Measurements from ENCODE around the gene SLC26A8. TPM values are rescaled to one million over a fixed set of nuclear protein-coding genes. Genes with fewer than 3 reads are reported as not detected.

Gene SLC26A8
- total RNA-seq, 2 donors from 2014 or later: 15.2 TPM; not detected in 1

DNA sequence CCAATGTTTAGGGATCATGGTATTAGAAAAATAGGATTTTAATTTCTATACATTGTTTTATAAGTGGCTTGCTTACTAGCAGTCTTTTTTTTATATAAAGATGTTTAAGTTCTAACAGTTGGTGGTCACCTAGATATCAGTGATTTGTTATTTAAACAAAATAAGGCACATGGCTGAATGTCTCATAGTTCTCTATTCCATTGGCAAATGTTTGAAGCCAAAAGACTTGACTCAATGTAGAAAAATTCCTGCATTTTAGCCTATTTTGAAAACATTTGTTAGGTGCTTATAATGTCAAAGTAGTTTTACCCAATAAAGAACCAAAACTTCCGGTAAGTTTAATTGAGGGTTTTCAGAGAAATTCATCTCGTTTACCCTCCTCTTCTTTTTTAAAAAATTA, 30.0 kb upstream of the SLC26A8 start:
- intact Hi-C loops (cut with DNase I): no loop called here
- WGBS: 51% methylated on average over 2 of the region's 2 CpGs
- H3K27ac ChIP-seq: no peak overlapping the region

DNA sequence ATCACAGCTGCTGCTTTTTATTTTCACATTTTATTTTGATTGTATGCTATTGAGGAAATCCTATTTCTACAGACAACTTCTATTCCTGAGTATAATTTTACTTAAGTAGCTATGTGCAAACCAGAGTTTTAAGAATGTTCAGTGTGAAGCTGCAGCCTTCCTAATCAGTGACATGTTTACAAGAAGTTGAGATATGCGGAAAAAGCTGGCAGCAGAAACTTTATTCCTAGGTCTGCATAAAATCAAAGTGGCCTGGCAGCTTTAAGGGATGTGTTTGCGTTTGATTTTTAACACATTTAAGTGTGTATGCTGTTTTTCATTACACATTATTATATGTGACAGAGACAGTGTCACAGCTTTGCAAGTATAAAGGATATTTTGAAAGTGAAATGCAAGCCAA, 29.4 kb upstream of the SLC26A8 start:
- Histone ChIP-seq H3K36me3 (no peaks in the 10 kb centered on the region), H3K27ac (no peak overlapping the region), H3K27me3 (replicated peaks; ENCODE audit: insufficient read depth) (no peaks in the 10 kb centered on the region), H3K4me3 (no peak overlapping the region), H3K4me1 (replicated peaks) (no peaks in the 10 kb centered on the region), H3K9me3 (no peaks in the 10 kb centered on the region)
- intact Hi-C loops (cut with DNase I): no loop called here
- no peak for TF ChIP-seq POLR2A (IDR thresholded peaks at IDR 0.05)
- TF ChIP-seq, protein P1, sequence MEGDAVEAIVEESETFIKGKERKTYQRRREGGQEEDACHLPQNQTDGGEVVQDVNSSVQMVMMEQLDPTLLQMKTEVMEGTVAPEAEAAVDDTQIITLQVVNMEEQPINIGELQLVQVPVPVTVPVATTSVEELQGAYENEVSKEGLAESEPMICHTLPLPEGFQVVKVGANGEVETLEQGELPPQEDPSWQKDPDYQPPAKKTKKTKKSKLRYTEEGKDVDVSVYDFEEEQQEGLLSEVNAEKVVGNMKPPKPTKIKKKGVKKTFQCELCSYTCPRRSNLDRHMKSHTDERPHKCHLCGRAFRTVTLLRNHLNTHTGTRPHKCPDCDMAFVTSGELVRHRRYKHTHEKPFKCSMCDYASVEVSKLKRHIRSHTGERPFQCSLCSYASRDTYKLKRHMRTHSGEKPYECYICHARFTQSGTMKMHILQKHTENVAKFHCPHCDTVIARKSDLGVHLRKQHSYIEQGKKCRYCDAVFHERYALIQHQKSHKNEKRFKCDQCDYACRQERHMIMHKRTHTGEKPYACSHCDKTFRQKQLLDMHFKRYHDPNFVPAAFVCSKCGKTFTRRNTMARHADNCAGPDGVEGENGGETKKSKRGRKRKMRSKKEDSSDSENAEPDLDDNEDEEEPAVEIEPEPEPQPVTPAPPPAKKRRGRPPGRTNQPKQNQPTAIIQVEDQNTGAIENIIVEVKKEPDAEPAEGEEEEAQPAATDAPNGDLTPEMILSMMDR (IDR thresholded peaks at IDR 0.05): no peak
- TF ChIP-seq POLR2AphosphoS5 (IDR thresholded peaks at IDR 0.05): no peak
- WGBS: 9% methylated on average over 2 of the region's 2 CpGs
- DNase-seq (ENCODE audit: low spot score): no peak

More for the DNA sequence above, 30.0 kb upstream of the SLC26A8 start:
- no peaks in the 10 kb centered on the region for H3K9me3 ChIP-seq
- H3K4me3 ChIP-seq: no peak overlapping the region
- no peak for DNase-seq (ENCODE audit: low spot score)
- no peaks in the 10 kb centered on the region for H3K36me3 ChIP-seq
- no peaks in the 10 kb centered on the region for H3K27me3 ChIP-seq (replicated peaks; ENCODE audit: insufficient read depth)
- H3K4me1 ChIP-seq (replicated peaks): no peaks in the 10 kb centered on the region
- TF ChIP-seq POLR2A (IDR thresholded peaks at IDR 0.05) (no peak), POLR2AphosphoS5 (IDR thresholded peaks at IDR 0.05) (no peak)
- TF ChIP-seq, protein P1 (IDR thresholded peaks at IDR 0.05): no peak

DNA sequence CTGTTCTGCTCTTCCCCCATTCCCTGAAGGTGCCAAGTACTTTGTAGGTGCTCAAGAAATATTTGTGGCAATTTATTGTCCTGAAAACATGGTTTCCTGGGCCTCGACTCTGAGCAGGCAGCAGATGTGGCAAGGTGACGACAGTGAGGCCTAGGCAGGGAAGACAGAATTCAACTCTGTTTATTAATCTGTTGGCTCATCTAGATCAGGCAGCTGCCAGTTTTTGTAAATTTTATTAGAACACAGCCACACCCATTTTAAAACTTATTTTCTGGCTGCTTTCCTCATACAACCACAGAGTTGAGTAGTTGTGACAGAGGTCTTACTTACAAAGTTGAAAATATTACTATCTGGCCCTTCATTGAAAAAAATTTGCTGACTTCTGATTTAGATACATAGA, 27.7 kb upstream of the SLC26A8 start:
- peak; percentile 58 for DNase-seq (ENCODE audit: low spot score)
- intact Hi-C loops (cut with DNase I): no loop called here
- no peak overlapping the region for H3K27ac ChIP-seq
- 3% methylated on average over 2 of the region's 2 CpGs for WGBS
- H3K9me3 ChIP-seq: no peaks in the 10 kb centered on the region
- no peaks in the 10 kb centered on the region for H3K27me3 ChIP-seq (replicated peaks; ENCODE audit: insufficient read depth)
- H3K36me3 ChIP-seq: no peaks in the 10 kb centered on the region
- TF ChIP-seq POLR2AphosphoS5 (IDR thresholded peaks at IDR 0.05) (peak; percentile 71), POLR2A (IDR thresholded peaks at IDR 0.05) (no peak)
- TF ChIP-seq, protein P1 (IDR thresholded peaks at IDR 0.05): no peak
- H3K4me1 ChIP-seq (replicated peaks): no peaks in the 10 kb centered on the region
- no peak overlapping the region for H3K4me3 ChIP-seq

DNA sequence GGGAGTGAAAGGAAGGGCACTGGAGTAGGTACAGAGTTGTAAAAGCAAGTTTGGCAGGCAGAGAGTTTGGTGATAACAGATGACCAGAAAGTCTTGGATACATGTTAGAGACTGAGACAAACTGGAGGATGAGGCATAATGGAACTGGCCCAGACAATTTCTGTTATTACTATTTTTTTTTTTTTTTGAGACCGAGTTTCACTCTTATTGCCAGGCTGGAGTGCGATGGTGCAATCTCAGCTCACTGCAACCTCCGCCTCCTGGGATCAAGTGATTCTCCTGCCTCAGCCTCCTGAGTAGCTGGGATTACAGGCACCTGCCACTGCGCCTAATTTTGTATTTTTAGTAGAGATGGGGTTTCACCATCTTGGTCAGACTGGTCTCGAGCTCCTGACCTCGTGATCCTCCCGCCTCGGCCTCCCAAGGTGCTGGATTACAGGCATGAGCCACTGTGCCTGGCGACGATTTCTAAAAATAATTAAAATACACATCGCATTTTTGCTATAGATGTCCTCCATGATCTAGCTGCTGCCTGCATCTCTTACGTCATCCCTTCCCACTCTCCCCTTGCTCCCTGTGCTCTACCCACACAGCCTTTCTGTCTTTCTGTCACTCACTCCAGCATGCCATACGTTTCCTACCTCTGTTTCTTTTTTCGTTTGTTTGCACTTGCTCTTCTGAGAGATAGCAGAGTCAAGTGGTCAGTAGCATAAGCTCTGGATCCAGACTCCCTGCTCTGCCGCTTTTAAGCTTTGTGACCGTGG, 26.7 kb upstream of the SLC26A8 start:
- WGBS: 90% methylated on average over 16 of the region's 16 CpGs
- intact Hi-C loops (cut with DNase I): no loop called here
- no peaks in the 10 kb centered on the region for H3K4me1 ChIP-seq (replicated peaks)

More for the DNA sequence above, 26.7 kb upstream of the SLC26A8 start:
- no peak for DNase-seq (ENCODE audit: low spot score)
- Histone ChIP-seq H3K4me3 (no peak overlapping the region), H3K9me3 (no peaks in the 10 kb centered on the region), H3K36me3 (no peaks in the 10 kb centered on the region), H3K27me3 (replicated peaks; ENCODE audit: insufficient read depth) (no peaks in the 10 kb centered on the region), H3K27ac (no peak overlapping the region)
- no peak for TF ChIP-seq POLR2AphosphoS5 (IDR thresholded peaks at IDR 0.05)
- no peak for TF ChIP-seq POLR2A (IDR thresholded peaks at IDR 0.05)
- TF ChIP-seq, protein P1 (IDR thresholded peaks at IDR 0.05): no peak

Measured in prostate gland (tissue), 2 donors.